GM18511 (cell line): Measurements from ENCODE around the gene STPG3.
"Not testable (repeated sequence)": the region's sequence is repeated elsewhere in the genome, so short reads cannot be mapped to it uniquely, and the experiment has no call there.

Experiments used
- ATAC-seq: cut with Tn5 transposase; IDR thresholded peaks from one replicate; pipeline ENCODE4 v1.9.1; 2021; ENCODE audit warnings: mild to moderate bottlenecking, moderate library complexity; ENCODE audit not compliant: unreplicated experiment

STPG3 gene

GRCh38 chr9:137244486-137245449 is 6.3 kb upstream of the STPG3 start:
- ATAC-seq, result no peak

GRCh38 chr9:137245450-137246421 is 5.3 kb upstream of the STPG3 start:
- ATAC-seq, result no peak

- ATAC-seq, result no peak
Observed at GRCh38 chr9:137247135-137247915, 3.8 kb upstream of the STPG3 start.

- ATAC-seq, result no peak
Observed at GRCh38 chr9:137247916-137248175, 3.2 kb upstream of the STPG3 start.

GRCh38 chr9:137250329-137251193 is 525 bp upstream of the STPG3 start:
- no peak for ATAC-seq

- ATAC-seq, result no peak
Observed at GRCh38 chr9:137251490-137252268, 593 bp downstream of the STPG3 start.

GRCh38 chr9:137252555-137253506 is 1.7 kb downstream of the STPG3 start:
- ATAC-seq, result no peak

- ATAC-seq, result no peak
Observed at GRCh38 chr9:137253717-137254623, 2.9 kb downstream of the STPG3 start.

GRCh38 chr9:137254624-137255447 is 3.8 kb downstream of the STPG3 start, which contains the start of gene NELFB:
NELFB (plus strand) TSS chr9:137255327.
- peak; percentile 78 for ATAC-seq

- ATAC-seq, result peak; percentile 41
Observed at GRCh38 chr9:137255448-137256114, 4.5 kb downstream of the STPG3 start.

GRCh38 chr9:137256362-137256761 is 5.3 kb downstream of the STPG3 start:
- no peak for ATAC-seq

- ATAC-seq, result no peak
Observed at GRCh38 chr9:137256856-137257255, 5.8 kb downstream of the STPG3 start.

- not testable (repeated sequence) for ATAC-seq
Observed at GRCh38 chr9:137262173-137262908, 11.3 kb downstream of the STPG3 start.

GRCh38 chr9:137262909-137263285 is 11.8 kb downstream of the STPG3 start:
- no peak for ATAC-seq

- no peak for ATAC-seq
Observed at GRCh38 chr9:137263506-137263905, 12.4 kb downstream of the STPG3 start.
